ENCODE data around the gene SEZ6.

DNA sequence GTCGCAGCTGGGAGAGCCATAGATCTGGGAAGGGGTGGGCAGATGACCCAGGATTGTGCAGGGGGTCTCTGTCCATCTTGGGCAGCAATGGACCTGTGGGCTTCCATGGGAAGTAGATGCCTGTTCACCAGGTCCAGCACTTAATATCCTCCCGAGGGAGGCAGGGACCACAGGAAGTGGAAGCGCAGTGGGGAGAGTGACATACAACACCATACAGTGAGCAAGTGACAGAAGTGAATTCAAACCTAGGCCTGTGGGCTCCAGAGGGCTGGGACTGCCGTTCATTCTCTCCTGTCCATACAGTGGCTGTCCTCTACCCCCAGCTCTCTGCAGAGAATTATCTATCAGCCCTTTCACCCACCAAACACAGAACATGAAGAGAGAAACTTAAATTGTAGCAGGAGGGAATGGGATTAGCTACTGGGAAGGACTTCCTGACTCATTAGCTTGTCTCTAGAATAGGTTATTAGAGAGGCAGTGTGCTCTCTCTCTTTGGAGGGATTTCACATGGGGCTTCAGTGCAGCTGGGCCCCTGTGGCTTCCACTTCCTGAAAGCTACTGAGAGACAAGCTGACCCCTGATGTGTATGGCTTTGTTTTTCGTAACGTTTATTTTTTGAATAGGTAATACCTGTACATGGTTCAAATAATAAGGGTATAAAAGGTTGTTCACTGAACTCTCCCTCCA, 13.1 kb upstream of the SEZ6 start:
- TF ChIP-seq, protein P1, sequence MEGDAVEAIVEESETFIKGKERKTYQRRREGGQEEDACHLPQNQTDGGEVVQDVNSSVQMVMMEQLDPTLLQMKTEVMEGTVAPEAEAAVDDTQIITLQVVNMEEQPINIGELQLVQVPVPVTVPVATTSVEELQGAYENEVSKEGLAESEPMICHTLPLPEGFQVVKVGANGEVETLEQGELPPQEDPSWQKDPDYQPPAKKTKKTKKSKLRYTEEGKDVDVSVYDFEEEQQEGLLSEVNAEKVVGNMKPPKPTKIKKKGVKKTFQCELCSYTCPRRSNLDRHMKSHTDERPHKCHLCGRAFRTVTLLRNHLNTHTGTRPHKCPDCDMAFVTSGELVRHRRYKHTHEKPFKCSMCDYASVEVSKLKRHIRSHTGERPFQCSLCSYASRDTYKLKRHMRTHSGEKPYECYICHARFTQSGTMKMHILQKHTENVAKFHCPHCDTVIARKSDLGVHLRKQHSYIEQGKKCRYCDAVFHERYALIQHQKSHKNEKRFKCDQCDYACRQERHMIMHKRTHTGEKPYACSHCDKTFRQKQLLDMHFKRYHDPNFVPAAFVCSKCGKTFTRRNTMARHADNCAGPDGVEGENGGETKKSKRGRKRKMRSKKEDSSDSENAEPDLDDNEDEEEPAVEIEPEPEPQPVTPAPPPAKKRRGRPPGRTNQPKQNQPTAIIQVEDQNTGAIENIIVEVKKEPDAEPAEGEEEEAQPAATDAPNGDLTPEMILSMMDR (conservative IDR thresholded peaks at IDR 0.05 in 1 of 2, IDR thresholded peaks at IDR 0.05 in 1 of 2; ENCODE audit: extremely low read depth in 1 of 2, insufficient read depth in 1 of 2, low read depth in 1 of 2, low read length in 2 of 2): no peak
- TF ChIP-seq EZH2 (IDR thresholded peaks at IDR 0.05; ENCODE audit: borderline replicate concordance, low read length): peak; percentile 32

Data from mammary epithelial cell (primary cell).